ENCODE data around the gene FAM117B.

DNA sequence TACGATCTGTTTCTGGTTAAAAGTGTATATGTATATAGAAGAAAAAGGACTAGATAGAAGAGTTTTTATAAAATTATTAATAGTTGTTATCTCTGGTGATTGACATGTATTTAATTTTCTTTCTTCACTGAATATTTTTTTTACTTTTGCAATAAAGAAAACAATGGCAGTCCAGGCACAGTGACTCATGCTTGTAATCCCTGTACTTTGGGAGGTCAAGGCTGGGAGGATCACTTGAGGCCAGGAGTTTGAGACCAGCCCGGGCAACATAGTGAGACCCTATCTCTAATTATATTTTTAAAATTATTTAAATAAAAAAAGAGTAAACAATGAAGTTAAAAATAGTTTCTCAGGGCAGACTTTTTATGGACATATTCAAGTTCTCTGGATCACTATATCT is 114.7 kb downstream of the FAM117B start:
- no peak for TF ChIP-seq POLR2AphosphoS5 (IDR thresholded peaks at IDR 0.05)
- no peak for TF ChIP-seq POLR2A (IDR thresholded peaks at IDR 0.05)
- TF ChIP-seq, protein P1, sequence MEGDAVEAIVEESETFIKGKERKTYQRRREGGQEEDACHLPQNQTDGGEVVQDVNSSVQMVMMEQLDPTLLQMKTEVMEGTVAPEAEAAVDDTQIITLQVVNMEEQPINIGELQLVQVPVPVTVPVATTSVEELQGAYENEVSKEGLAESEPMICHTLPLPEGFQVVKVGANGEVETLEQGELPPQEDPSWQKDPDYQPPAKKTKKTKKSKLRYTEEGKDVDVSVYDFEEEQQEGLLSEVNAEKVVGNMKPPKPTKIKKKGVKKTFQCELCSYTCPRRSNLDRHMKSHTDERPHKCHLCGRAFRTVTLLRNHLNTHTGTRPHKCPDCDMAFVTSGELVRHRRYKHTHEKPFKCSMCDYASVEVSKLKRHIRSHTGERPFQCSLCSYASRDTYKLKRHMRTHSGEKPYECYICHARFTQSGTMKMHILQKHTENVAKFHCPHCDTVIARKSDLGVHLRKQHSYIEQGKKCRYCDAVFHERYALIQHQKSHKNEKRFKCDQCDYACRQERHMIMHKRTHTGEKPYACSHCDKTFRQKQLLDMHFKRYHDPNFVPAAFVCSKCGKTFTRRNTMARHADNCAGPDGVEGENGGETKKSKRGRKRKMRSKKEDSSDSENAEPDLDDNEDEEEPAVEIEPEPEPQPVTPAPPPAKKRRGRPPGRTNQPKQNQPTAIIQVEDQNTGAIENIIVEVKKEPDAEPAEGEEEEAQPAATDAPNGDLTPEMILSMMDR (IDR thresholded peaks at IDR 0.05), result no peak
- TF ChIP-seq EP300 (IDR thresholded peaks at IDR 0.05), result no peak

Measured in sigmoid colon (tissue), 4 donors.